ENCODE results near the gene SIPA1L3.

DNA sequence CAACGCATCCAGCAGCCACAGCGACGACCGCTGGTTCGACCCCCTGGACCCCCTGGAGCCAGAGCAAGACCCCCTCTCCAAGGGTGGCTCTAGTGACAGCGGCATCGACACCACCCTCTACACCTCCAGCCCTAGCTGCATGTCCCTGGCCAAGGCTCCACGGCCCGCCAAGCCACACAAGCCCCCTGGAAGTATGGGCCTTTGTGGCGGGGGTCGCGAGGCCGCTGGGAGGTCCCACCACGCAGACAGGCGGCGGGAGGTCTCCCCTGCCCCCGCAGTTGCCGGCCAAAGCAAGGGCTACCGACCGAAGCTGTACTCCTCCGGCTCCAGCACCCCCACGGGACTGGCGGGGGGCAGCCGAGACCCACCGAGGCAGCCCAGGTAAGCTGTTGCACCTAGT lies 257.5 kb downstream of the SIPA1L3 start:
- TF ChIP-seq, protein P1, sequence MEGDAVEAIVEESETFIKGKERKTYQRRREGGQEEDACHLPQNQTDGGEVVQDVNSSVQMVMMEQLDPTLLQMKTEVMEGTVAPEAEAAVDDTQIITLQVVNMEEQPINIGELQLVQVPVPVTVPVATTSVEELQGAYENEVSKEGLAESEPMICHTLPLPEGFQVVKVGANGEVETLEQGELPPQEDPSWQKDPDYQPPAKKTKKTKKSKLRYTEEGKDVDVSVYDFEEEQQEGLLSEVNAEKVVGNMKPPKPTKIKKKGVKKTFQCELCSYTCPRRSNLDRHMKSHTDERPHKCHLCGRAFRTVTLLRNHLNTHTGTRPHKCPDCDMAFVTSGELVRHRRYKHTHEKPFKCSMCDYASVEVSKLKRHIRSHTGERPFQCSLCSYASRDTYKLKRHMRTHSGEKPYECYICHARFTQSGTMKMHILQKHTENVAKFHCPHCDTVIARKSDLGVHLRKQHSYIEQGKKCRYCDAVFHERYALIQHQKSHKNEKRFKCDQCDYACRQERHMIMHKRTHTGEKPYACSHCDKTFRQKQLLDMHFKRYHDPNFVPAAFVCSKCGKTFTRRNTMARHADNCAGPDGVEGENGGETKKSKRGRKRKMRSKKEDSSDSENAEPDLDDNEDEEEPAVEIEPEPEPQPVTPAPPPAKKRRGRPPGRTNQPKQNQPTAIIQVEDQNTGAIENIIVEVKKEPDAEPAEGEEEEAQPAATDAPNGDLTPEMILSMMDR (IDR thresholded peaks at IDR 0.05; ENCODE audit: poor library complexity, severe bottlenecking), result no peak
- TF ChIP-seq EZH2 (IDR thresholded peaks at IDR 0.05; ENCODE audit: borderline replicate concordance, insufficient read depth, low read length, poor library complexity, severe bottlenecking), result no peak
- no peak for TF ChIP-seq TAF1 (IDR thresholded peaks at IDR 0.05; ENCODE audit: low read depth)
- no peak for TF ChIP-seq POLR2AphosphoS5 (IDR thresholded peaks at IDR 0.05)
- no peak for TF ChIP-seq SMC3 (conservative IDR thresholded peaks at IDR 0.05; ENCODE audit: poor library complexity)
- TF ChIP-seq, protein P2, sequence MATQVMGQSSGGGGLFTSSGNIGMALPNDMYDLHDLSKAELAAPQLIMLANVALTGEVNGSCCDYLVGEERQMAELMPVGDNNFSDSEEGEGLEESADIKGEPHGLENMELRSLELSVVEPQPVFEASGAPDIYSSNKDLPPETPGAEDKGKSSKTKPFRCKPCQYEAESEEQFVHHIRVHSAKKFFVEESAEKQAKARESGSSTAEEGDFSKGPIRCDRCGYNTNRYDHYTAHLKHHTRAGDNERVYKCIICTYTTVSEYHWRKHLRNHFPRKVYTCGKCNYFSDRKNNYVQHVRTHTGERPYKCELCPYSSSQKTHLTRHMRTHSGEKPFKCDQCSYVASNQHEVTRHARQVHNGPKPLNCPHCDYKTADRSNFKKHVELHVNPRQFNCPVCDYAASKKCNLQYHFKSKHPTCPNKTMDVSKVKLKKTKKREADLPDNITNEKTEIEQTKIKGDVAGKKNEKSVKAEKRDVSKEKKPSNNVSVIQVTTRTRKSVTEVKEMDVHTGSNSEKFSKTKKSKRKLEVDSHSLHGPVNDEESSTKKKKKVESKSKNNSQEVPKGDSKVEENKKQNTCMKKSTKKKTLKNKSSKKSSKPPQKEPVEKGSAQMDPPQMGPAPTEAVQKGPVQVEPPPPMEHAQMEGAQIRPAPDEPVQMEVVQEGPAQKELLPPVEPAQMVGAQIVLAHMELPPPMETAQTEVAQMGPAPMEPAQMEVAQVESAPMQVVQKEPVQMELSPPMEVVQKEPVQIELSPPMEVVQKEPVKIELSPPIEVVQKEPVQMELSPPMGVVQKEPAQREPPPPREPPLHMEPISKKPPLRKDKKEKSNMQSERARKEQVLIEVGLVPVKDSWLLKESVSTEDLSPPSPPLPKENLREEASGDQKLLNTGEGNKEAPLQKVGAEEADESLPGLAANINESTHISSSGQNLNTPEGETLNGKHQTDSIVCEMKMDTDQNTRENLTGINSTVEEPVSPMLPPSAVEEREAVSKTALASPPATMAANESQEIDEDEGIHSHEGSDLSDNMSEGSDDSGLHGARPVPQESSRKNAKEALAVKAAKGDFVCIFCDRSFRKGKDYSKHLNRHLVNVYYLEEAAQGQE (IDR thresholded peaks at IDR 0.05; ENCODE audit: borderline replicate concordance), result no peak

All from neural cell (in vitro differentiated cells).